Peyer's patch (tissue), 4 donors: ENCODE results near the gene EXOC1.

ENCODE experiments used
- POLR2A ChIP-seq, 2 donors: fragments of 450-650 bp; IDR thresholded peaks; one replicate each; pipeline ENCODE4 v1.5.1; 2017; ENCODE audit warnings: antibody characterized with exemption in 2 of 2, mild to moderate bottlenecking in 2 of 2, moderate library complexity in 2 of 2
- TF ChIP-seq, protein P1 (sequence below), 6 experiments: fragments of 450-650 bp in 4 of 6; fragments of 200-600 bp in 2 of 6; sonication (generic) in 1 of 6; IDR thresholded peaks; one replicate each; pipeline ENCODE4 v1.5.1; 2017 to 2019; ENCODE audit warnings: antibody characterized with exemption in 6 of 6, mild to moderate bottlenecking in 3 of 6, moderate library complexity in 1 of 6

DNA sequence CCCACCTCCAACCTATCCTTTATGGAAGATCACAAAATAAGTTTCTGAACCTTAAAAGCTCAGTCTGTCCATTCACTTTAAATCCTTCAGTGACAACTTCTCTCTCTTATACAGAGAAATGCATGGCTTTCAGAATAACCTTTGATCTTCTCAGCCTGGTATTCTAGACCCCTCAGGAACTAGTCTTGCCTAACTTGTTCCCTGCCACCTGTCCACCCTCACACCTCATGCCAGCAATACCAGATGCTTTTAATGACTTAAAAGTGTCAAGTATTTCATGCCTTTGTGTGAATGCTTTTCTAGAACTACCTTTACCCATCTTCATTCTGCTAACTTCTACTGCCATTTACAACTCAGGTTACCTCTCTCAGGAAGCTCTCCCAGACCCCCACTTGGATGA lies 26.5 kb upstream of the EXOC1 start:
- no peak for TF ChIP-seq POLR2A (IDR thresholded peaks at IDR 0.05)
- TF ChIP-seq, protein P1, sequence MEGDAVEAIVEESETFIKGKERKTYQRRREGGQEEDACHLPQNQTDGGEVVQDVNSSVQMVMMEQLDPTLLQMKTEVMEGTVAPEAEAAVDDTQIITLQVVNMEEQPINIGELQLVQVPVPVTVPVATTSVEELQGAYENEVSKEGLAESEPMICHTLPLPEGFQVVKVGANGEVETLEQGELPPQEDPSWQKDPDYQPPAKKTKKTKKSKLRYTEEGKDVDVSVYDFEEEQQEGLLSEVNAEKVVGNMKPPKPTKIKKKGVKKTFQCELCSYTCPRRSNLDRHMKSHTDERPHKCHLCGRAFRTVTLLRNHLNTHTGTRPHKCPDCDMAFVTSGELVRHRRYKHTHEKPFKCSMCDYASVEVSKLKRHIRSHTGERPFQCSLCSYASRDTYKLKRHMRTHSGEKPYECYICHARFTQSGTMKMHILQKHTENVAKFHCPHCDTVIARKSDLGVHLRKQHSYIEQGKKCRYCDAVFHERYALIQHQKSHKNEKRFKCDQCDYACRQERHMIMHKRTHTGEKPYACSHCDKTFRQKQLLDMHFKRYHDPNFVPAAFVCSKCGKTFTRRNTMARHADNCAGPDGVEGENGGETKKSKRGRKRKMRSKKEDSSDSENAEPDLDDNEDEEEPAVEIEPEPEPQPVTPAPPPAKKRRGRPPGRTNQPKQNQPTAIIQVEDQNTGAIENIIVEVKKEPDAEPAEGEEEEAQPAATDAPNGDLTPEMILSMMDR (IDR thresholded peaks at IDR 0.05), result no peak
